Kidney epithelial cell (primary cell): ENCODE data around the gene LLPH. TPM values are rescaled to one million over a fixed set of nuclear protein-coding genes. Genes with fewer than 3 reads are reported as not detected.

Source experiments
- DNase-seq: peaks from one replicate; pipeline ENCODE4 v3.0.0-alpha.2; 2010; ENCODE audit warnings: low read depth
- H3K27me3 ChIP-seq: 2 replicates; pipeline ENCODE4 v1.6.0; 2011; ENCODE audit warnings: low read length; ENCODE audit not compliant: control insufficient read depth, insufficient read depth
- H3K36me3 ChIP-seq: 2 replicates; pipeline ENCODE4 v1.5.1; 2011; ENCODE audit warnings: low read length; ENCODE audit not compliant: control insufficient read depth, insufficient read depth
- H3K4me3 ChIP-seq: 2 replicates; pipeline ENCODE4 v1.5.1; 2011; ENCODE audit warnings: low read depth, mild to moderate bottlenecking, control low read depth, low read length
- CTCF ChIP-seq: IDR thresholded peaks from 2 replicates; pipeline ENCODE4 v1.5.1; 2011; ENCODE audit warnings: mild to moderate bottlenecking, moderate library complexity, low read length, control low read depth, inconsistent platforms; ENCODE audit not compliant: insufficient read depth, poor library complexity, severe bottlenecking
- total RNA-seq: library from RNA; depleted of rRNA; stranded (reverse); fragments of >200 nt; gene quantifications from 2 replicates; pipeline ENCODE4 v1.2.3, GENCODE V29; 2015

Gene LLPH
- total RNA-seq, 1 donor from 2014 or later = 23.6 TPM

GRCh38 chr12:66113471-66113870 is 17.1 kb downstream of the LLPH start:
- Histone ChIP-seq H3K36me3 (no peaks in the 10 kb centered on the region), H3K27me3 (no peaks in the 10 kb centered on the region), H3K4me3 (no peak overlapping the region)
- DNase-seq = no peak
- no peak for TF ChIP-seq CTCF

GRCh38 chr12:66111605-66112004 is 18.9 kb downstream of the LLPH start:
- TF ChIP-seq CTCF = no peak
- Histone ChIP-seq H3K36me3 (no peaks in the 10 kb centered on the region), H3K27me3 (no peaks in the 10 kb centered on the region), H3K4me3 (no peak overlapping the region)
- no peak for DNase-seq

DNA sequence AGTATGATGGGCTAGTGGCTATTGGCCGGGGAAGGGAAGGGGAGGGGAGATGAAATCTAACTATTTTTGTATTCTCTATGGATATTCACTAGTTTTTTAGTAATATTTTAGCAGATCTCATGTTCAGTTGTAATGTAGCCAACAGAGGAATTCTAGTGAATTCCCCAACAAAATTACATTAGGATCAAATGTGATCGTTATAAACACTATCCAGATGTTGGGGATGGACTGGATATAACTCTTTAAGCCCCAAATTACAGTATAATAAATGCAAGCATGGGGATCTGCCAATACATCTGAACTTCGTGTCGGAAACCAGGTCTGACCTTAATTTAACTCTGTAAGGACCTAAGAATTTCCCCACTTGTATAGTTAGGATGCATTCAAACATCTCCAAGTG is 21.5 kb downstream of the LLPH start:
- Histone ChIP-seq H3K4me3 (no peak overlapping the region), H3K36me3 (no peaks in the 10 kb centered on the region), H3K27me3 (no peaks in the 10 kb centered on the region)
- no peak for TF ChIP-seq CTCF
- DNase-seq = no peak

DNA sequence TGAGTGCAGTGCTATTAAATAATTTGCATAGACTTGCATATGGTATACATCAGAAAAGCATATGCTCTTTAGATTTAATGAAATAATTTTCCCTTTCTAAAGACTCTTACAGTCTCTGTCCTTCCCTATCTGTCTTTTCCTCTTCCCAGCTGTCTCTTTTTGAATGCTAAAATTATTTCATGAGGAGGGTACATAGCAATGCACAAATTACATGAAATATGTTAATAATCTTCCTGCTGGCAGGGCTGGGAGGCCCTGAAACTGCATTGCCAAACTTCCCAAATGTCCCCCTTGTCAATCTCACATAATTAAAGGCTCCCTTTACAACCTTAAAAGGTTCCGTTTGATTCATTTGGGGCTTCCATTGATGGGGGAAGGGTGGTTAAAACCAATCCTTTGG is 22.2 kb downstream of the LLPH start:
- Histone ChIP-seq H3K36me3 (no peaks in the 10 kb centered on the region), H3K27me3 (no peaks in the 10 kb centered on the region)

GRCh38 chr12:66107451-66107915 is 23.1 kb downstream of the LLPH start:
- Histone ChIP-seq H3K36me3 (no peaks in the 10 kb centered on the region), H3K27me3 (no peaks in the 10 kb centered on the region), H3K4me3 (no peak overlapping the region)
- DNase-seq = peak; percentile 74
- peak; percentile 64 for TF ChIP-seq CTCF

More for the DNA sequence above, 22.2 kb downstream of the LLPH start:
- H3K4me3 ChIP-seq = no peak overlapping the region
- DNase-seq = no peak
- no peak for TF ChIP-seq CTCF
